GM12801 (cell line): ENCODE results near the gene PEAK1.

ENCODE experiments used
- CTCF ChIP-seq: IDR thresholded peaks from one replicate; pipeline ENCODE4 v1.5.1; 2011; ENCODE audit warnings: control low read depth; ENCODE audit not compliant: insufficient read length; ENCODE audit errors: extremely low read depth

PEAK1 gene

GRCh38 chr15:77266708-77267386 lies 153.1 kb downstream of the PEAK1 start:
- TF ChIP-seq CTCF, result no peak

GRCh38 chr15:77255385-77255784 lies 164.5 kb downstream of the PEAK1 start:
- TF ChIP-seq CTCF, result no peak

GRCh38 chr15:77251662-77252061 lies 168.2 kb downstream of the PEAK1 start:
- TF ChIP-seq CTCF, result no peak

GRCh38 chr15:77247116-77247515 lies 172.8 kb downstream of the PEAK1 start:
- TF ChIP-seq CTCF, result no peak

GRCh38 chr15:77243716-77244401 lies 176.0 kb downstream of the PEAK1 start:
- no peak for TF ChIP-seq CTCF

- TF ChIP-seq CTCF, result no peak
Measured at GRCh38 chr15:77243135-77243534, 176.8 kb downstream of the PEAK1 start.

- no peak for TF ChIP-seq CTCF
Measured at GRCh38 chr15:77239882-77240608, 179.9 kb downstream of the PEAK1 start.
